K562 (cell line): ENCODE measurements around the gene MYRFL. TPM values are rescaled to one million over a fixed set of nuclear protein-coding genes. Genes with fewer than 3 reads are reported as not detected.

Source experiments
- ATAC-seq: fragments of 200-7000 bp; cut with Tn5 transposase; 3 replicates; pipeline ENCODE4 v1.9.1; 2020; ENCODE audit warnings: moderate library complexity
- BruUV-seq: library from RNA; stranded (reverse); fragments of 400-500 nt; replicated peaks from 2 replicates; lab custom pipeline; 2021; lab: Mats Ljungman, UMichigan
- CTCF ChIA-PET: fragments of 300-600 bp; formaldehyde crosslinking; extraction: SDS; loops from one replicate; lab custom pipeline; 2021; ENCODE audit warnings: low intra/inter-chr PET ratio; lab: Yijun Ruan, JAX
- POLR2A ChIA-PET: fragments of 300-600, 350-650 bp; sonication (Branson Sonifier 250); formaldehyde crosslinking; extraction: SDS; loops from one replicate; lab custom pipeline; 2021; ENCODE audit warnings: antibody characterized with exemption, inconsistent platforms; lab: Yijun Ruan, JAX
- DNase-seq, 4 experiments: peaks; one replicate each; pipeline versions ENCODE4 v3.0.0 to v3.0.0-alpha.2; 2011 to 2018; ENCODE audit warnings: low spot score in 3 of 4, mixed read lengths in 3 of 4; ENCODE audit errors: extremely low read depth in 1 of 4
- FAIRE-seq: peaks from 2 replicates; lab custom pipeline; 2011; peaks lifted over from hg19 to GRCh38; lab: Jason Lieb, UNC
- H2AFZ ChIP-seq: 2 replicates; pipeline ENCODE4 v1.6.0; 2011; ENCODE audit warnings: low read depth, low read length, control low read depth, inconsistent platforms
- H3K27ac ChIP-seq: fragments of 200-600 bp; 3 replicates; pipeline ENCODE4 v1.8.0; 2011; ENCODE audit warnings: low read depth, mild to moderate bottlenecking, control low read depth, inconsistent platforms, low read length, moderate library complexity, mixed read lengths; ENCODE audit errors: extremely low read depth
- H3K27me3 ChIP-seq, 2 experiments: fragments of 300-600 bp in 1 of 2; 2 replicates in 1 of 2; 3 replicates in 1 of 2; pipeline versions ENCODE4 v1.6.0 to v1.8.0; 2011; ENCODE audit warnings: inconsistent platforms in 2 of 2, low read length in 2 of 2, mild to moderate bottlenecking in 1 of 2, mixed read lengths in 1 of 2, moderate library complexity in 1 of 2; ENCODE audit not compliant: control insufficient read depth in 2 of 2, insufficient read depth in 2 of 2
- H3K36me3 ChIP-seq: fragments of 300-600 bp; 3 replicates; pipeline ENCODE4 v1.8.0; 2011; ENCODE audit warnings: mild to moderate bottlenecking, low read length, inconsistent platforms; ENCODE audit not compliant: control insufficient read depth, insufficient read depth
- H3K4me1 ChIP-seq, 2 experiments: fragments of 200-600 bp in 1 of 2; replicated peaks in 1 of 2; 2 replicates in 1 of 2; 3 replicates in 1 of 2; pipeline versions ENCODE4 v1.5.1 to v1.8.0; 2011; ENCODE audit warnings: inconsistent platforms in 2 of 2, low read length in 2 of 2, mild to moderate bottlenecking in 1 of 2, mixed read lengths in 1 of 2, moderate library complexity in 1 of 2; ENCODE audit not compliant: control insufficient read depth in 2 of 2, insufficient read depth in 2 of 2
- H3K4me2 ChIP-seq: 2 replicates; pipeline ENCODE4 v1.6.1; 2011; ENCODE audit warnings: low read length, control low read depth, inconsistent platforms, mixed read lengths; ENCODE audit not compliant: insufficient read depth
- H3K4me3 ChIP-seq: fragments of 200-600 bp; sonication (generic), shearing (Covaris generic); 2 replicates; pipeline ENCODE4 v1.5.1; 2016; ENCODE audit warnings: control low read depth, inconsistent platforms
- H3K79me2 ChIP-seq: fragments of 200-600 bp; 3 replicates; pipeline ENCODE4 v1.8.0; 2011; ENCODE audit warnings: low read length, inconsistent platforms; ENCODE audit not compliant: control insufficient read depth, insufficient read depth
- H3K9ac ChIP-seq, 2 experiments: 2 replicates each; pipeline versions ENCODE4 v1.6.0 to v1.6.1; 2011; ENCODE audit warnings: low read depth in 2 of 2, low read length in 2 of 2, control low read depth in 1 of 2, inconsistent platforms in 1 of 2, mild to moderate bottlenecking in 1 of 2, mixed read lengths in 1 of 2; ENCODE audit not compliant: insufficient read depth in 1 of 2
- H3K9me1 ChIP-seq: one replicate; pipeline ENCODE4 v1.6.0; 2011; ENCODE audit warnings: inconsistent platforms, mild to moderate bottlenecking, low read length, moderate library complexity; ENCODE audit not compliant: control insufficient read depth, insufficient read depth
- H3K9me3 ChIP-seq: replicated peaks from 2 replicates; pipeline ENCODE4 v1.5.1; 2011; ENCODE audit warnings: low read depth, low read length, inconsistent platforms; ENCODE audit not compliant: control insufficient read depth, insufficient read depth
- H4K20me1 ChIP-seq: replicated peaks from 2 replicates; pipeline ENCODE4 v1.6.1; 2011; ENCODE audit warnings: low read length, inconsistent platforms, mixed read lengths; ENCODE audit not compliant: control insufficient read depth, insufficient read depth
- CBX2 ChIP-seq: fragments of 200-600 bp; sonication (generic); IDR thresholded peaks from one replicate; pipeline ENCODE4 v1.6.1; 2012; ENCODE audit warnings: mild to moderate bottlenecking, low read length, inconsistent platforms; ENCODE audit not compliant: insufficient read depth, poor library complexity, severe bottlenecking
- CREBBP ChIP-seq: IDR thresholded peaks from one replicate; pipeline ENCODE4 v1.6.1; 2012; ENCODE audit warnings: low read depth, mild to moderate bottlenecking, control low read depth, inconsistent platforms, low read length
- ESRRB ChIP-seq: fragments of 250-450 bp; sonication (Bioruptor Pico); IDR thresholded peaks from 2 replicates; pipeline ENCODE4 v1.5.0; 2020; ENCODE audit warnings: mild to moderate bottlenecking, moderate library complexity, borderline replicate concordance
- GTF2A2 ChIP-seq: IDR thresholded peaks from 2 replicates; pipeline ENCODE4 v1.6.1; 2016; ENCODE audit warnings: mild to moderate bottlenecking, missing genetic modification characterization, missing compliant biosample characterization
- HDAC3 ChIP-seq: fragments of 450-650 bp; IDR thresholded peaks from 2 replicates; pipeline ENCODE4 v1.6.1; 2018; ENCODE audit warnings: borderline replicate concordance, mild to moderate bottlenecking, moderate library complexity; ENCODE audit not compliant: partially characterized antibody
- HDAC8 ChIP-seq: fragments of 450-650 bp; IDR thresholded peaks from 2 replicates; pipeline ENCODE4 v1.6.1; 2016; ENCODE audit warnings: mild to moderate bottlenecking, missing genetic modification characterization, moderate library complexity, missing compliant biosample characterization
- KDM2B ChIP-seq: fragments of 250-450 bp; sonication (Bioruptor Pico); IDR thresholded peaks from 2 replicates; pipeline ENCODE4 v1.8.0; 2021; ENCODE audit warnings: mild to moderate bottlenecking, moderate library complexity
- NCOA4 ChIP-seq: fragments of 450-650 bp; IDR thresholded peaks from 2 replicates; pipeline ENCODE4 v1.6.1; 2018; ENCODE audit warnings: mild to moderate bottlenecking; ENCODE audit not compliant: partially characterized antibody
- NFE2 ChIP-seq: IDR thresholded peaks from 2 replicates; pipeline ENCODE4 v1.6.1; 2014; ENCODE audit warnings: antibody characterized with exemption, low read depth
- NFIC ChIP-seq: fragments of 450-650 bp; IDR thresholded peaks from 2 replicates; pipeline ENCODE4 v1.6.1; 2017; ENCODE audit warnings: mild to moderate bottlenecking, inconsistent platforms
- NFYB ChIP-seq: IDR thresholded peaks from 2 replicates; pipeline ENCODE4 v1.6.1; 2011; ENCODE audit warnings: mild to moderate bottlenecking, moderate library complexity; ENCODE audit not compliant: insufficient read length; ENCODE audit errors: extremely low read depth
- NR4A1 ChIP-seq, 2 experiments: fragments of 250-450 bp in 1 of 2; fragments of 450-650 bp in 1 of 2; sonication (Bioruptor Pico) in 1 of 2; IDR thresholded peaks; 2 replicates each; pipeline versions ENCODE4 v1.4.0 to v1.6.1; 2016 to 2020; ENCODE audit warnings: mild to moderate bottlenecking in 2 of 2, missing compliant biosample characterization in 1 of 2, missing genetic modification characterization in 1 of 2, moderate library complexity in 1 of 2
- RAD51 ChIP-seq: fragments of 450-650 bp; IDR thresholded peaks from 2 replicates; pipeline ENCODE4 v1.7.1; 2016; ENCODE audit warnings: low read depth, mild to moderate bottlenecking, borderline replicate concordance
- SAFB ChIP-seq: fragments of 200-400 bp; formaldehyde crosslinking; IDR thresholded peaks from 2 replicates; pipeline ENCODE4 v1.6.1; 2017; ENCODE audit warnings: low read depth, low read length, borderline replicate concordance
- SMAD1 ChIP-seq: fragments of 150-350 bp; IDR thresholded peaks from 2 replicates; pipeline ENCODE4 v1.6.1; 2014; ENCODE audit warnings: low read length, low read depth; ENCODE audit not compliant: partially characterized antibody
- TAF15 ChIP-seq: fragments of 200-400 bp; formaldehyde crosslinking; IDR thresholded peaks from 2 replicates; pipeline ENCODE4 v1.6.1; 2017; ENCODE audit warnings: mild to moderate bottlenecking, low read depth, low read length, moderate library complexity
- WGBS: fragments of 100-300 bp; shearing (Covaris generic); methylation state at CpG from one replicate; pipeline ENCODE4 v1.1.6; 2016; ENCODE audit warnings: low coverage, mixed read lengths; ENCODE audit not compliant: insufficient coverage; ENCODE audit errors: missing lambda C conversion rate; 5-methylcytosine and 5-hydroxymethylcytosine counted together
- in situ Hi-C: fragments of 300-500 bp; cut with MboI; formaldehyde crosslinking; loops from 4 replicates; pipeline ENCODE4 v1.15.0; 2018; ENCODE audit warnings: inconsistent platforms, mixed read lengths
- intact Hi-C: fragments of 100-400 bp; cut with micrococcal nuclease; formaldehyde crosslinking; loops from 2 replicates; pipeline ENCODE4 v1.14.2; 2022
- polyA plus RNA-seq, 8 experiments: library from polyadenylated mRNA; depleted of rRNA in 4 of 8; stranded (reverse) in 5 of 8; unstranded in 3 of 8; fragments of >200 nt; fragmentation: Nextera tagmentation in 2 of 8; fragmentation: Illumina TruSeq in 1 of 8; extraction: Ambion mirVana in 2 of 8; extraction: Trizol in 1 of 8; gene quantifications; 2 replicates each; pipeline versions ENCODE4 v1.2.1 to v1.2.3, GENCODE V29; 2011 to 2014; ENCODE audit warnings: inconsistent platforms in 1 of 8, missing spikeins in 1 of 8
- total RNA-seq, 7 experiments: library from RNA; depleted of rRNA in 6 of 7; stranded (reverse); fragments of >200 nt in 6 of 7; fragmentation: Illumina TruSeq in 2 of 7; extraction: Trizol in 2 of 7; gene quantifications; 2 replicates each; pipeline versions ENCODE4 v1.2.1 to v1.2.3, GENCODE V29; 2011 to 2021; ENCODE audit warnings: low replicate concordance in 1 of 7

The MYRFL gene
- total and polyA plus RNA-seq, 9 of the 15 experiments (the other 6 are each of a cell fraction or from before 2014, with no cell fraction given), result not detected

- H3K27ac ChIP-seq, result no peak overlapping the region
- ChIA-PET POLR2A (interaction anchor here (0.6 to 0.7 kb wide), 2 partner anchors 80 to 106 kb away, joined by 3 read pairs; no protein-coding TSS in a partner anchor), CTCF (no interaction called here)
- H3K4me1 ChIP-seq, result no peaks in the 10 kb centered on the region
- in situ Hi-C loops, result no loop called here
- no peak overlapping the region for H3K4me3 ChIP-seq
- no peaks in the 10 kb centered on the region for H4K20me1 ChIP-seq
- intact Hi-C loops, result no loop called here
- no peak overlapping the region for H2AFZ ChIP-seq
- H3K27me3 ChIP-seq, result peaks cover 0 to 16% of the 10 kb centered on the region in 2 experiments; a peak in 3 of 5 replicates
- FAIRE-seq (no peak), DNase-seq (no peak), ATAC-seq (no peak)
- H3K9me1 ChIP-seq, result no peaks in the 10 kb centered on the region
- no peak overlapping the region for H3K4me2 ChIP-seq
- BruUV-seq, result no TSS peak
- H3K36me3 ChIP-seq, result no peaks in the 10 kb centered on the region
- H3K9me3 ChIP-seq, result no peaks in the 10 kb centered on the region
- H3K9ac ChIP-seq, result no peak overlapping the region
- H3K79me2 ChIP-seq, result no peaks in the 10 kb centered on the region
- TF ChIP-seq SAFB (no peak), HDAC8 (tag) (no peak), NFIC (no peak)
- WGBS, result 3% methylated on average over 6 of the region's 6 CpGs
Measured at GRCh38 chr12:69932676-69933552, 107.9 kb downstream of the MYRFL start.

- Histone ChIP-seq H3K9me1 (no peaks in the 10 kb centered on the region), H4K20me1 (no peaks in the 10 kb centered on the region), H3K4me1 (no peaks in the 10 kb centered on the region), H3K9me3 (no peaks in the 10 kb centered on the region), H3K4me2 (no peak overlapping the region), H3K9ac (no peak overlapping the region), H3K36me3 (no peaks in the 10 kb centered on the region), H3K4me3 (no peak overlapping the region), H2AFZ (no peak overlapping the region), H3K79me2 (no peaks in the 10 kb centered on the region), H3K27ac (no peak overlapping the region), H3K27me3 (peaks cover 0 to 16% of the 10 kb centered on the region in 2 experiments; a peak in 3 of 5 replicates)
- FAIRE-seq (no peak), ATAC-seq (no peak), DNase-seq (no peak)
- ChIA-PET CTCF (no interaction called here), POLR2A (no interaction called here)
- in situ Hi-C loops (no loop called here), intact Hi-C loops (no loop called here)
- BruUV-seq, result no TSS peak
- WGBS, result 3% methylated on average over 4 of the region's 4 CpGs
- no peak for TF ChIP-seq CBX2
- TF ChIP-seq HDAC3, result no peak
- TF ChIP-seq SMAD1, result no peak
- no peak for TF ChIP-seq CREBBP
- TF ChIP-seq RAD51, result no peak
- TF ChIP-seq NCOA4, result no peak
- TF ChIP-seq KDM2B (CRISPR knock-in tag), result no peak
- TF ChIP-seq GTF2A2 (tag), result no peak
- no peak for TF ChIP-seq NFYB
- TF ChIP-seq NFE2, result no peak
- no peak for TF ChIP-seq ESRRB (CRISPR knock-in tag)
- TF ChIP-seq NR4A1 (CRISPR knock-in tag; IDR thresholded peaks at IDR 0.05), result no peak
- TF ChIP-seq NR4A1 (tag; IDR thresholded peaks at IDR 0.05), result no peak
- TF ChIP-seq TAF15, result no peak
Measured at GRCh38 chr12:69934011-69934410, 109.0 kb downstream of the MYRFL start.
